SU-DHL-6 (cell line): ENCODE results near the gene PARP14.

ENCODE experiments used
- EZH2phosphoT487 ChIP-seq: fragments of 200-600 bp; sonication (generic), shearing (Covaris generic); conservative IDR thresholded peaks from 2 replicates; pipeline ENCODE4 v1.6.1; 2018; ENCODE audit warnings: mild to moderate bottlenecking, antibody characterized with exemption, low read length, moderate library complexity, mixed read lengths
- TF ChIP-seq, protein P1 (sequence below): fragments of 200-600 bp; sonication (generic); IDR thresholded peaks from one replicate; pipeline ENCODE4 v1.5.1; 2017; ENCODE audit warnings: antibody characterized with exemption, mild to moderate bottlenecking, low read length, moderate library complexity; ENCODE audit not compliant: insufficient read depth, poor library complexity, severe bottlenecking

- TF ChIP-seq, protein P1, sequence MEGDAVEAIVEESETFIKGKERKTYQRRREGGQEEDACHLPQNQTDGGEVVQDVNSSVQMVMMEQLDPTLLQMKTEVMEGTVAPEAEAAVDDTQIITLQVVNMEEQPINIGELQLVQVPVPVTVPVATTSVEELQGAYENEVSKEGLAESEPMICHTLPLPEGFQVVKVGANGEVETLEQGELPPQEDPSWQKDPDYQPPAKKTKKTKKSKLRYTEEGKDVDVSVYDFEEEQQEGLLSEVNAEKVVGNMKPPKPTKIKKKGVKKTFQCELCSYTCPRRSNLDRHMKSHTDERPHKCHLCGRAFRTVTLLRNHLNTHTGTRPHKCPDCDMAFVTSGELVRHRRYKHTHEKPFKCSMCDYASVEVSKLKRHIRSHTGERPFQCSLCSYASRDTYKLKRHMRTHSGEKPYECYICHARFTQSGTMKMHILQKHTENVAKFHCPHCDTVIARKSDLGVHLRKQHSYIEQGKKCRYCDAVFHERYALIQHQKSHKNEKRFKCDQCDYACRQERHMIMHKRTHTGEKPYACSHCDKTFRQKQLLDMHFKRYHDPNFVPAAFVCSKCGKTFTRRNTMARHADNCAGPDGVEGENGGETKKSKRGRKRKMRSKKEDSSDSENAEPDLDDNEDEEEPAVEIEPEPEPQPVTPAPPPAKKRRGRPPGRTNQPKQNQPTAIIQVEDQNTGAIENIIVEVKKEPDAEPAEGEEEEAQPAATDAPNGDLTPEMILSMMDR, result no peak
- no peak for TF ChIP-seq EZH2phosphoT487
These were observed 1.4 kb downstream of the PARP14 start for GRCh38 chr3:122681974-122682409.
